ENCODE data around the gene ATL2. TPM values are rescaled to one million over a fixed set of nuclear protein-coding genes. Genes with fewer than 3 reads are reported as not detected.

The ATL2 gene
- polyA plus RNA-seq, 3 donors: 7.8 to 28.3 (median 10.8) TPM

- Mint-ChIP-seq H3K27me3 (ENCODE audit: low read depth in 3 of 3) (peaks cover 4 to 10% (median 6%) of the 10 kb centered on the region in 3 donors), H3K9me3 (peaks cover 0 to 5% (median 3%) of the 10 kb centered on the region in 7 donors), H3K36me3 (no peaks in the 10 kb centered on the region), H3K27ac (peak overlapping the region in 3 of 7 donors; percentile 7 to 83 (median 38)), H3K4me3 (no peak overlapping the region), H3K4me1 (peaks cover 16% of the 10 kb centered on the region)
- no peak overlapping the region for H3K4me2 ChIP-seq (replicated peaks; ENCODE audit: extremely low read depth, low read length, poor library complexity, severe bottlenecking)
- no peaks in the 10 kb centered on the region for H3K36me3 ChIP-seq (replicated peaks in 1 of 2; ENCODE audit: control insufficient read depth in 1 of 2, insufficient read depth in 2 of 2, low read length in 2 of 2)
- DNase-seq: peak in 1 of 3 donors; percentile 72
- 100% methylated on average over 2 of the region's 7 CpGs for WGBS (ENCODE audit: insufficient coverage)
- intact Hi-C loops (cut with micrococcal nuclease): no loop called here
- peaks cover 16 to 17% of the 10 kb centered on the region in 2 donors for H3K4me1 ChIP-seq (ENCODE audit: control insufficient read depth in 1 of 2, insufficient read depth in 2 of 2, low read length in 2 of 2)
- H3K9ac ChIP-seq (ENCODE audit: insufficient read depth, low read length, poor library complexity, severe bottlenecking): no peak overlapping the region
- TF ChIP-seq CTCF (IDR thresholded peaks at IDR 0.05): no peak
- H3K27ac ChIP-seq (ENCODE audit: low read depth in 1 of 2, low read length in 2 of 2): no peak overlapping the region
- H3K9me3 ChIP-seq (replicated peaks in 1 of 2; ENCODE audit: control insufficient read depth in 1 of 2, insufficient read depth in 1 of 2, low read length in 2 of 2): no peaks in the 10 kb centered on the region
- no peaks in the 10 kb centered on the region for H4K20me1 ChIP-seq (ENCODE audit: insufficient read depth, low read length)
- peaks cover 0 to 2% of the 10 kb centered on the region in 2 donors for H3K27me3 ChIP-seq (ENCODE audit: control insufficient read depth in 2 of 2, insufficient read depth in 2 of 2, low read length in 2 of 2)
- H2AFZ ChIP-seq (ENCODE audit: insufficient read depth, low read depth, low read length, poor library complexity, severe bottlenecking): no peak overlapping the region
- H3K79me2 ChIP-seq (ENCODE audit: insufficient read depth, low read length): no peaks in the 10 kb centered on the region
- no peak overlapping the region for H3K4me3 ChIP-seq (replicated peaks in 1 of 3; ENCODE audit: low read depth in 2 of 3, low read length in 3 of 3)
Observed at GRCh38 chr2:38386821-38387220, 9.7 kb upstream of the ATL2 start.

DNA sequence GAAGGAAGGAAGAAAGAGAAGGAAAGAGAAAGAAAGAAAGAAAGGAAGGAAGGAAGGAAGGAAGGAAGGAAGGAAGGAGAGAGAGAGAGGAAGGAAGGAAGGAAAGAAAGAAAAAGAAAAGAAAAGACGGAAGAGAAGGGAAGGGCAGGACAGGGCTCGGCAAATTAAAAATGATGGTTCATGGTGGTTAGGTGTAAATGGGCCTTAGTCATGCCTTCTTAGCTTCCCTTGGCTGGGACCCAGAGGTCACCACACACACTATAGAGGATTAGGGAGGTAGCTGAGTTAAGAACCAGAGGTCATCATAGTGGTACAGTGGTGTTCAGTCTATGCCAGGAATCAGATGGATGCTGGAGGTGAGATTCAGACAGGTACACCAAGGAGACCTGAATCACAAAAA, 9.3 kb upstream of the ATL2 start:
- H3K27ac Mint-ChIP-seq: peak overlapping the region in 3 of 7 donors; percentile 37 to 83 (median 68)
- no peak overlapping the region for H2AFZ ChIP-seq (ENCODE audit: insufficient read depth, low read depth, low read length, poor library complexity, severe bottlenecking)
- no peaks in the 10 kb centered on the region for H3K9me3 ChIP-seq (replicated peaks in 1 of 2; ENCODE audit: control insufficient read depth in 1 of 2, insufficient read depth in 1 of 2, low read length in 2 of 2)
- no peak overlapping the region for H3K27ac ChIP-seq (ENCODE audit: low read depth in 1 of 2, low read length in 2 of 2)
- peaks cover 18% of the 10 kb centered on the region in 2 donors for H3K4me1 ChIP-seq (ENCODE audit: control insufficient read depth in 1 of 2, insufficient read depth in 2 of 2, low read length in 2 of 2)
- no peaks in the 10 kb centered on the region for H3K36me3 ChIP-seq (replicated peaks in 1 of 2; ENCODE audit: control insufficient read depth in 1 of 2, insufficient read depth in 2 of 2, low read length in 2 of 2)
- TF ChIP-seq CTCF (IDR thresholded peaks at IDR 0.05): no peak
- intact Hi-C loops (cut with micrococcal nuclease): no loop called here
- no peak overlapping the region for H3K4me3 Mint-ChIP-seq
- H3K4me1 Mint-ChIP-seq: peaks cover 18% of the 10 kb centered on the region
- peaks cover 0 to 5% (median 3%) of the 10 kb centered on the region in 7 donors for H3K9me3 Mint-ChIP-seq
- H4K20me1 ChIP-seq (ENCODE audit: insufficient read depth, low read length): no peaks in the 10 kb centered on the region
- H3K79me2 ChIP-seq (ENCODE audit: insufficient read depth, low read length): no peaks in the 10 kb centered on the region
- 0% methylated on average over 1 of the region's 2 CpGs for WGBS (ENCODE audit: insufficient coverage)
- H3K9ac ChIP-seq (ENCODE audit: insufficient read depth, low read length, poor library complexity, severe bottlenecking): no peak overlapping the region
- H3K27me3 ChIP-seq (ENCODE audit: control insufficient read depth in 2 of 2, insufficient read depth in 2 of 2, low read length in 2 of 2): peaks cover 0 to 2% of the 10 kb centered on the region in 2 donors
- H3K4me2 ChIP-seq (replicated peaks; ENCODE audit: extremely low read depth, low read length, poor library complexity, severe bottlenecking): no peak overlapping the region
- no peak overlapping the region for H3K4me3 ChIP-seq (replicated peaks in 1 of 3; ENCODE audit: low read depth in 2 of 3, low read length in 3 of 3)
- peaks cover 4 to 10% (median 4%) of the 10 kb centered on the region in 3 donors for H3K27me3 Mint-ChIP-seq (ENCODE audit: low read depth in 3 of 3)
- DNase-seq: peak; percentile 15 to 63 (median 15)
- no peaks in the 10 kb centered on the region for H3K36me3 Mint-ChIP-seq
